Small intestine (tissue), 7 donors: ENCODE results near the gene FRAS1. TPM values are rescaled to one million over a fixed set of nuclear protein-coding genes. Genes with fewer than 3 reads are reported as not detected.

Experiments used
- DNase-seq, 2 donors: peaks; one replicate each; pipeline versions ENCODE4 v3.0.0 to v3.0.0-alpha.2; 2013
- FAIRE-seq: peaks from 2 replicates; lab custom pipeline; 2012; peaks lifted over from hg19 to GRCh38; lab: Jason Lieb, UNC
- H3K27ac ChIP-seq, 3 donors: one replicate each; pipeline ENCODE4 v1.5.1; 2013; ENCODE audit warnings: low read length in 2 of 3, mild to moderate bottlenecking in 2 of 3, control low read depth in 1 of 3, inconsistent platforms in 1 of 3, low read depth in 1 of 3, moderate library complexity in 1 of 3
- H3K27me3 ChIP-seq, 3 donors: one replicate each; pipeline ENCODE4 v1.6.1; 2013; ENCODE audit warnings: low read length in 3 of 3, inconsistent platforms in 1 of 3; ENCODE audit not compliant: control insufficient read depth in 3 of 3, insufficient read depth in 3 of 3
- H3K36me3 ChIP-seq, 3 donors: one replicate each; pipeline ENCODE4 v1.6.1; 2013; ENCODE audit warnings: low read length in 3 of 3, inconsistent platforms in 1 of 3, low read depth in 1 of 3, mild to moderate bottlenecking in 1 of 3, moderate library complexity in 1 of 3; ENCODE audit not compliant: control insufficient read depth in 3 of 3, insufficient read depth in 2 of 3
- H3K4me1 ChIP-seq, 3 donors: one replicate each; pipeline ENCODE4 v1.6.1; 2013; ENCODE audit warnings: low read length in 2 of 3, inconsistent platforms in 1 of 3, low read depth in 1 of 3, mild to moderate bottlenecking in 1 of 3, moderate library complexity in 1 of 3; ENCODE audit not compliant: control insufficient read depth in 3 of 3, insufficient read depth in 2 of 3
- H3K4me3 ChIP-seq, 3 donors: one replicate each; pipeline ENCODE4 v1.5.1; 2013; ENCODE audit warnings: low read length in 3 of 3, control low read depth in 1 of 3, inconsistent platforms in 1 of 3, low read depth in 1 of 3, mild to moderate bottlenecking in 1 of 3, moderate library complexity in 1 of 3
- H3K9me3 ChIP-seq, 2 donors: one replicate each; pipeline ENCODE4 v1.6.1; 2013; ENCODE audit warnings: low read depth in 1 of 2, low read length in 1 of 2; ENCODE audit not compliant: control insufficient read depth in 2 of 2, insufficient read depth in 1 of 2
- WGBS, 3 donors: extraction: QIAGEN DNeasy Blood & Tissue Kit; methylation state at CpG; one replicate each; pipeline ENCODE4 v1.1.7; 2013; 5-methylcytosine and 5-hydroxymethylcytosine counted together
- polyA plus RNA-seq, 4 donors: library from polyadenylated mRNA; stranded (reverse) in 3 of 4; unstranded in 1 of 4; fragments of 200-250 nt in 3 of 4; fragments of 120-200 nt in 1 of 4; gene quantifications; one replicate each; pipeline versions ENCODE4 v1.2.1 to v1.2.3, GENCODE V29; 2013
- donor health status: healthy with polysubstance abuse.
- donor health status: control.
- donor health status: control.
- donor health status: Bipolar disorder and iron deficiency.
- donor health status: healthy.

Gene FRAS1
- polyA plus RNA-seq, 4 donors, result 0.16 to 12.6 TPM; not detected in 2

- Histone ChIP-seq H3K4me1 (peaks cover 0 to 16% (median 0%) of the 10 kb centered on the region in 3 donors), H3K27me3 (no peaks in the 10 kb centered on the region), H3K36me3 (peaks cover 0 to 21% (median 0%) of the 10 kb centered on the region in 3 donors), H3K27ac (peak overlapping the region in 1 of 3 donors; percentile 46), H3K9me3 (no peaks in the 10 kb centered on the region), H3K4me3 (no peak overlapping the region)
- whole genome bisulfite sequencing, 3 donors, result 24 to 50% (median 41%) methylated on average over 3 of the region's 3 CpGs
- FAIRE-seq, result no peak
- DNase-seq, result peak; percentile 81 to 86
Observed at GRCh38 chr4:78512357-78512920, 455.3 kb downstream of the FRAS1 start.

GRCh38 chr4:78513411-78513975 is 456.4 kb downstream of the FRAS1 start:
- Histone ChIP-seq H3K36me3 (peaks cover 0 to 20% (median 0%) of the 10 kb centered on the region in 3 donors), H3K4me3 (no peak overlapping the region), H3K9me3 (no peaks in the 10 kb centered on the region), H3K27me3 (no peaks in the 10 kb centered on the region), H3K4me1 (peaks cover 0 to 16% (median 0%) of the 10 kb centered on the region in 3 donors), H3K27ac (no peak overlapping the region)
- DNase-seq, result peak; percentile 16 to 45
- no peak for FAIRE-seq
- WGBS, 3 donors, result 54 to 76% (median 63%) methylated on average over 3 of the region's 3 CpGs

GRCh38 chr4:78517050-78517652 is 460.0 kb downstream of the FRAS1 start:
- FAIRE-seq, result no peak

GRCh38 chr4:78518561-78518960 is 461.4 kb downstream of the FRAS1 start:
- H3K27me3 ChIP-seq, result no peaks in the 10 kb centered on the region
- no peak overlapping the region for H3K4me3 ChIP-seq
- no peaks in the 10 kb centered on the region for H3K4me1 ChIP-seq
- H3K27ac ChIP-seq, result no peak overlapping the region
- DNase-seq (no peak), FAIRE-seq (no peak)
- peaks cover 0 to 14% (median 0%) of the 10 kb centered on the region in 3 donors for H3K36me3 ChIP-seq
- WGBS, 3 donors, result 69 to 80% (median 79%) methylated on average over 3 of the region's 3 CpGs
- H3K9me3 ChIP-seq, result no peaks in the 10 kb centered on the region

More at GRCh38 chr4:78517050-78517652, 460.0 kb downstream of the FRAS1 start:
- Histone ChIP-seq H3K4me1 (peaks cover 0 to 11% (median 0%) of the 10 kb centered on the region in 3 donors), H3K27ac (no peak overlapping the region), H3K36me3 (peaks cover 0 to 12% (median 0%) of the 10 kb centered on the region in 3 donors), H3K27me3 (no peaks in the 10 kb centered on the region), H3K4me3 (no peak overlapping the region), H3K9me3 (no peaks in the 10 kb centered on the region)
- 11 to 23% (median 17%) methylated on average over 3 of the region's 3 CpGs for WGBS, 3 donors
- peak; percentile 31 to 54 for DNase-seq

- WGBS, 3 donors, result 81 to 85% (median 82%) methylated on average over 3 of the region's 3 CpGs
- FAIRE-seq (no peak), DNase-seq (no peak)
Observed at GRCh38 chr4:78519962-78520361, 462.8 kb downstream of the FRAS1 start.

GRCh38 chr4:78520808-78521226 is 463.7 kb downstream of the FRAS1 start:
- Histone ChIP-seq H3K4me3 (no peak overlapping the region), H3K9me3 (no peaks in the 10 kb centered on the region), H3K4me1 (no peaks in the 10 kb centered on the region), H3K27me3 (no peaks in the 10 kb centered on the region), H3K36me3 (peaks cover 0 to 15% (median 0%) of the 10 kb centered on the region in 3 donors), H3K27ac (no peak overlapping the region)
- WGBS, 3 donors, result 69 to 74% (median 72%) methylated on average over 3 of the region's 3 CpGs
- FAIRE-seq (no peak), DNase-seq (no peak)

More at GRCh38 chr4:78519962-78520361, 462.8 kb downstream of the FRAS1 start:
- Histone ChIP-seq H3K9me3 (no peaks in the 10 kb centered on the region), H3K36me3 (peaks cover 0 to 14% (median 0%) of the 10 kb centered on the region in 3 donors), H3K4me1 (no peaks in the 10 kb centered on the region), H3K4me3 (no peak overlapping the region), H3K27me3 (no peaks in the 10 kb centered on the region), H3K27ac (no peak overlapping the region)

GRCh38 chr4:78524009-78524408 is 466.9 kb downstream of the FRAS1 start:
- no peaks in the 10 kb centered on the region for H3K4me1 ChIP-seq
- H3K4me3 ChIP-seq, result no peak overlapping the region
- H3K27me3 ChIP-seq, result no peaks in the 10 kb centered on the region
- WGBS, 3 donors, result 29 to 87% (median 74%) methylated on average over 1 of the region's 1 CpG
- H3K9me3 ChIP-seq, result no peaks in the 10 kb centered on the region
- peaks cover 0 to 14% (median 0%) of the 10 kb centered on the region in 3 donors for H3K36me3 ChIP-seq
- H3K27ac ChIP-seq, result no peak overlapping the region
- no peak for FAIRE-seq
- no peak for DNase-seq

- H3K4me1 ChIP-seq, result no peaks in the 10 kb centered on the region
- DNase-seq (no peak), FAIRE-seq (no peak)
- H3K27ac ChIP-seq, result no peak overlapping the region
- no peaks in the 10 kb centered on the region for H3K27me3 ChIP-seq
- no peak overlapping the region for H3K4me3 ChIP-seq
- WGBS, 3 donors, result 51 to 63% (median 63%) methylated on average over 3 of the region's 3 CpGs
- peaks cover 0 to 11% (median 0%) of the 10 kb centered on the region in 3 donors for H3K36me3 ChIP-seq
- H3K9me3 ChIP-seq, result peaks cover 0 to 3% of the 10 kb centered on the region in 2 donors
Observed at GRCh38 chr4:78525559-78525958, 468.4 kb downstream of the FRAS1 start.
